GM23248 (cell line): ENCODE results near the gene SFRP5. TPM values are rescaled to one million over a fixed set of nuclear protein-coding genes. Genes with fewer than 3 reads are reported as not detected.

ENCODE experiments used
- DNase-seq: peaks from one replicate; pipeline ENCODE4 v3.0.0-alpha.2; 2015
- H2AFZ ChIP-seq: fragments of 200-600 bp; sonication (generic); 2 replicates; pipeline ENCODE4 v1.6.1; 2016; ENCODE audit warnings: antibody characterized with exemption
- H3F3A ChIP-seq: fragments of 200-600 bp; sonication (generic); 2 replicates; pipeline ENCODE4 v1.6.1; 2016; ENCODE audit warnings: mild to moderate bottlenecking, antibody characterized with exemption, mixed run types; ENCODE audit not compliant: insufficient read depth
- H3K27ac ChIP-seq: fragments of 200-600 bp; sonication (generic); 2 replicates; pipeline ENCODE4 v1.5.1; 2016; ENCODE audit warnings: mild to moderate bottlenecking
- H3K27me3 ChIP-seq: fragments of 200-600 bp; sonication (generic); replicated peaks from 2 replicates; pipeline ENCODE4 v1.6.1; 2016; ENCODE audit warnings: mild to moderate bottlenecking; ENCODE audit not compliant: insufficient read depth
- H3K36me3 ChIP-seq: fragments of 200-600 bp; sonication (generic); 2 replicates; pipeline ENCODE4 v1.6.1; 2016; ENCODE audit warnings: low read depth, mild to moderate bottlenecking
- H3K4me1 ChIP-seq: fragments of 200-600 bp; sonication (generic); 2 replicates; pipeline ENCODE4 v1.6.1; 2016; ENCODE audit warnings: mild to moderate bottlenecking; ENCODE audit not compliant: insufficient read depth
- H3K4me2 ChIP-seq: fragments of 200-600 bp; sonication (generic); one replicate; pipeline ENCODE4 v1.6.1; 2016; ENCODE audit warnings: mild to moderate bottlenecking; ENCODE audit not compliant: unreplicated experiment
- H3K4me3 ChIP-seq: fragments of 200-600 bp; sonication (generic); 2 replicates; pipeline ENCODE4 v1.5.1; 2016; ENCODE audit warnings: mild to moderate bottlenecking
- H3K79me2 ChIP-seq: fragments of 200-600 bp; sonication (generic); 2 replicates; pipeline ENCODE4 v1.6.1; 2016; ENCODE audit warnings: mild to moderate bottlenecking; ENCODE audit not compliant: insufficient read depth
- H3K9ac ChIP-seq: fragments of 200-600 bp; sonication (generic); 2 replicates; pipeline ENCODE4 v1.6.1; 2016; ENCODE audit warnings: mild to moderate bottlenecking
- H3K9me2 ChIP-seq: fragments of 200-600 bp; sonication (generic); 2 replicates; pipeline ENCODE4 v1.6.1; 2016; ENCODE audit warnings: mixed run types, mild to moderate bottlenecking, moderate library complexity; ENCODE audit not compliant: insufficient read depth
- H3K9me3 ChIP-seq: fragments of 200-600 bp; sonication (generic); one replicate; pipeline ENCODE4 v1.6.1; 2017; ENCODE audit warnings: low read depth
- H4K20me1 ChIP-seq: fragments of 200-600 bp; sonication (generic); 2 replicates; pipeline ENCODE4 v1.6.0; 2016; ENCODE audit not compliant: insufficient read depth
- EZH2 ChIP-seq: fragments of 200-600 bp; sonication (generic); IDR thresholded peaks from 2 replicates; pipeline ENCODE4 v1.6.1; 2018; ENCODE audit warnings: antibody characterized with exemption, mild to moderate bottlenecking; ENCODE audit not compliant: insufficient read depth, poor library complexity, severe bottlenecking
- EZH2phosphoT487 ChIP-seq: fragments of 200-600 bp; sonication (generic); IDR thresholded peaks from 2 replicates; pipeline ENCODE4 v1.6.1; 2018; ENCODE audit warnings: antibody characterized with exemption, moderate library complexity, mild to moderate bottlenecking, low read depth; ENCODE audit not compliant: insufficient read depth
- WGBS, 2 experiments: methylation state at CpG; one replicate each; pipeline ENCODE4 v1.1.6; 2015 to 2017; ENCODE audit warnings: low lambda C conversion rate in 2 of 2, low coverage in 1 of 2; ENCODE audit errors: missing lambda C conversion rate in 2 of 2; 5-methylcytosine and 5-hydroxymethylcytosine counted together
- in situ Hi-C: fragments of 300-500 bp; cut with MboI; formaldehyde crosslinking; loops from 2 replicates; pipeline ENCODE4 v1.15.0; 2020
- polyA plus RNA-seq: library from polyadenylated mRNA; unstranded; fragments of >200 nt; fragmentation: Nextera tagmentation; extraction: Ambion mirVana; gene quantifications from 2 replicates; pipeline ENCODE4 v1.2.1, GENCODE V29; 2016
- total RNA-seq: library from RNA; depleted of rRNA; stranded (reverse); fragments of >200 nt; shearing (Covaris generic); gene quantifications from 2 replicates; pipeline ENCODE4 v1.2.3, GENCODE V29; 2014

The SFRP5 gene
- total and polyA plus RNA-seq, 2 experiments from 2014 or later, result not detected

DNA sequence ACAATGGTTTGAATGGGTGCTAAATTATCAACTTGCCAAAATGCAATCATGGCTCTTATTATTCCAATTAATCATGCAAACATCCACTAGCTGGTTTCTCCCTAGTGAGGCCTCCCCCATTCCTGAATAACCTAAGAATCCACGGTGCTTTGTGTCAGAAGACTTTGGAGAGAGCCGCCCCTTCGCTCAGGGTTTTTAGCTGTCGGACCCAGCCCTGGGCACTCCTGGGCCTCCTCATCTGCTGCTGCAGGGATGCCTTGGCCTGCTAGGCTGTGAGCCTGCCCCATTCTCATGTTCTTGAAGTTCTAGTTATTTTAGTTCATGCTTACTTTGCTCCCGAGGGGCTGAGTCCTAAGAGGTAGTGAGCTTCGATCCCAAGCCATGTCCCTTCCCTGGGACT lies 34.1 kb upstream of the SFRP5 start:
- no peaks in the 10 kb centered on the region for H3K9me3 ChIP-seq
- H3K27me3 ChIP-seq, result peaks cover 15% of the 10 kb centered on the region
- H3K27ac ChIP-seq, result no peak overlapping the region
- no peaks in the 10 kb centered on the region for H3K9me2 ChIP-seq
- no peak overlapping the region for H3K9ac ChIP-seq
- no peak for DNase-seq
- H2AFZ ChIP-seq, result no peak overlapping the region
- H3K4me2 ChIP-seq, result no peak overlapping the region
- H3K36me3 ChIP-seq, result no peaks in the 10 kb centered on the region
- H3F3A ChIP-seq, result no peaks in the 10 kb centered on the region
- in situ Hi-C loops, result no loop called here
- WGBS, 2 experiments, result 69 to 76% methylated on average over 6 of the region's 6 CpGs
- no peaks in the 10 kb centered on the region for H3K79me2 ChIP-seq
- H3K4me3 ChIP-seq, result no peak overlapping the region
- no peaks in the 10 kb centered on the region for H4K20me1 ChIP-seq
- no peak for TF ChIP-seq EZH2
- no peak for TF ChIP-seq EZH2phosphoT487
- no peaks in the 10 kb centered on the region for H3K4me1 ChIP-seq

DNA sequence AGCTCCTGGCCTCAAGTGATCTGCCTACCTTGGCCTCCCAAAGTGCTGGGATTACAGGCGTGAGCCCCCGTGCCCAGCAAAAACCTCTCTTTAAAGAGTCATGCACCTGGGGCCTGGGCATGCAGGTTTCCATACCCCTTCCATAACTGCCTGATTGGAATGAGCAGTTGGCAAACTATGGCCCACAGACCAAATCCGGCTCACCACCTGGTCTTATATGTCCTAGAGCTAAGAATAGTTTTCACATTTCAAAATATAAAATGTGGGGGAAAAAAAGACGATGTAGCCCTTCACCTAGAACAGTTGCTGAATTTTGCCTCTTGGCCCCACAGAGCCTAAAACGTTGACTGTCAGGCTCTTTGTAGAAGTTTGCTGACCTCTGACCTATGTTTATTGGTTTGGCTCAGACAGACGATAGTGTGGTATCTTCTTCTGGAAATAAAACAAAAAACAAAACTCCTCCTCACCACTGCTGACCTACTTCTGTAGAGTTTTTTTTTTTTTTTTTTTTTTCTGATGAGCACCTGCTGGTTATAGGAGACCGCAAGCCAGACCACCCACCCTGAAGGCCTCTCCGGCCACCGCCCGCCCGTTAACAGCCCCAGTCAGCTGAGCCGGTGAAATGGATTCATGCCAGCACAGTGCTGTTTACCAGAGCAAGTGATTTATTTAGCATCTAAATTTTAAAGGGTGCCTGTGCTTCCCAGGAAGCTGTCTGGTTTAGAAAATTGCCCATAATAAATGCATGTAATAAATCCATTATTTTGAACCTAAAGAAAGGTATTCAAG lies 33.5 kb upstream of the SFRP5 start:
- WGBS, 2 experiments, result 50 to 56% methylated on average over 12 of the region's 12 CpGs
- Histone ChIP-seq H3K9me2 (no peaks in the 10 kb centered on the region), H3K4me1 (no peaks in the 10 kb centered on the region), H3K79me2 (no peaks in the 10 kb centered on the region), H3K27me3 (peaks cover 21% of the 10 kb centered on the region), H4K20me1 (no peaks in the 10 kb centered on the region), H3K9ac (no peak overlapping the region), H3K36me3 (no peaks in the 10 kb centered on the region), H3K4me2 (no peak overlapping the region), H3K4me3 (no peak overlapping the region), H3F3A (no peaks in the 10 kb centered on the region), H3K27ac (no peak overlapping the region), H3K9me3 (no peaks in the 10 kb centered on the region), H2AFZ (no peak overlapping the region)
- in situ Hi-C loops, result no loop called here
- TF ChIP-seq EZH2 (no peak), EZH2phosphoT487 (no peak)
- no peak for DNase-seq

DNA sequence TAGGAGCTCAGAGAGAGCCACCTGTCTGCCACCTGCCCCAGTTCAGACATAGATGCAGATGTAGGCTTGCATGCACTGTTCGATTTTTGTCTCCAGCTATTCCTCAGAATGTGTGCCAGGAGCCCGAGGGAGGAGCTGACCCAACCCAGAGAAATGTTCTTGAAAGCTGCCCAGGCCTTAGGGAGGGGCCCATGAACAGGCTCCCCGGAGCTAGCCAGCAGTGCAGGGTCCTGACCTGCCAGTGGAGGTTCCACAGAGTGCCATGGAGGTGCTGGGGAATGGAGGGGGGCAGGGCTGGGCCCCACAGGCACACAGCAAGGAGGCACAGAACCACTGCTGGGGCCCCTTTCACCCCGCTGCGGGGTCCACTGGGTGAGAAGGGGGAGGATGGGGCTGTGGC lies 29.6 kb upstream of the SFRP5 start:
- Histone ChIP-seq H4K20me1 (no peaks in the 10 kb centered on the region), H3K4me2 (no peak overlapping the region), H3K36me3 (no peaks in the 10 kb centered on the region), H3K9me2 (no peaks in the 10 kb centered on the region), H3K27ac (no peak overlapping the region), H3K79me2 (no peaks in the 10 kb centered on the region), H2AFZ (no peak overlapping the region), H3K27me3 (peaks cover 21% of the 10 kb centered on the region), H3K9ac (no peak overlapping the region), H3K9me3 (no peaks in the 10 kb centered on the region), H3F3A (no peaks in the 10 kb centered on the region), H3K4me3 (no peak overlapping the region), H3K4me1 (no peaks in the 10 kb centered on the region)
- TF ChIP-seq EZH2, result no peak
- no peak for TF ChIP-seq EZH2phosphoT487
- WGBS, 2 experiments, result 5 to 18% methylated on average over 5 of the region's 5 CpGs
- in situ Hi-C loops, result no loop called here
- DNase-seq, result no peak

DNA sequence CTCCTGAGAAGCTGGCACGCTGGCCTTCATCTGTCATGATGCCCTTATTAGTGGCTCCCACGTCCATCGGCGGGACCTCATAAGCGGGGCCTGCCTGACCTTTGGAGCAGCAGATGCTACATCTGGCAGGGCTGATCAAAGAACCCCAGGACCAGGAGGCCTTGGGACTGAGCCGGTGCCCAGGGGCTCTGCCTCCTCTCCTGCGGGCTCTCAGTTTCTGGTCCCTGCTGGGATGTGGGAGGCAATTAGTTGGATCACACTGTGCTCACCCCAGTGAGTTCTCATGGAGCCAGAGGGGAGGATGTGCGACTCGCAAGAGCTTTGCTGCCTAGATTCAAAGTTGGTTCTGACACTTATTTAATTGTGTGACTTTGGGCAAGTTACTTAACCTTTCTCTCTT lies 28.7 kb upstream of the SFRP5 start:
- Histone ChIP-seq H3K79me2 (no peaks in the 10 kb centered on the region), H3K27me3 (peaks cover 24% of the 10 kb centered on the region), H3K27ac (no peak overlapping the region), H3K9me3 (no peaks in the 10 kb centered on the region), H3K4me2 (no peak overlapping the region), H3F3A (no peaks in the 10 kb centered on the region), H3K9me2 (no peaks in the 10 kb centered on the region), H3K36me3 (no peaks in the 10 kb centered on the region), H3K4me1 (no peaks in the 10 kb centered on the region), H2AFZ (no peak overlapping the region), H3K4me3 (no peak overlapping the region), H4K20me1 (no peaks in the 10 kb centered on the region), H3K9ac (no peak overlapping the region)
- in situ Hi-C loops, result no loop called here
- TF ChIP-seq EZH2phosphoT487 (no peak), EZH2 (no peak)
- 59 to 60% methylated on average over 9 of the region's 9 CpGs for WGBS, 2 experiments
- no peak for DNase-seq
